ENCODE data around the gene SRC. TPM values are rescaled to one million over a fixed set of nuclear protein-coding genes. Genes with fewer than 3 reads are reported as not detected.
A peak's percentile ranks its signal among the peaks of the same experiment; 100 is the strongest.

The SRC gene
- 10 to 100 TPM; 18.8 to 39.5 (median 26.0) TPM for total RNA-seq

DNA sequence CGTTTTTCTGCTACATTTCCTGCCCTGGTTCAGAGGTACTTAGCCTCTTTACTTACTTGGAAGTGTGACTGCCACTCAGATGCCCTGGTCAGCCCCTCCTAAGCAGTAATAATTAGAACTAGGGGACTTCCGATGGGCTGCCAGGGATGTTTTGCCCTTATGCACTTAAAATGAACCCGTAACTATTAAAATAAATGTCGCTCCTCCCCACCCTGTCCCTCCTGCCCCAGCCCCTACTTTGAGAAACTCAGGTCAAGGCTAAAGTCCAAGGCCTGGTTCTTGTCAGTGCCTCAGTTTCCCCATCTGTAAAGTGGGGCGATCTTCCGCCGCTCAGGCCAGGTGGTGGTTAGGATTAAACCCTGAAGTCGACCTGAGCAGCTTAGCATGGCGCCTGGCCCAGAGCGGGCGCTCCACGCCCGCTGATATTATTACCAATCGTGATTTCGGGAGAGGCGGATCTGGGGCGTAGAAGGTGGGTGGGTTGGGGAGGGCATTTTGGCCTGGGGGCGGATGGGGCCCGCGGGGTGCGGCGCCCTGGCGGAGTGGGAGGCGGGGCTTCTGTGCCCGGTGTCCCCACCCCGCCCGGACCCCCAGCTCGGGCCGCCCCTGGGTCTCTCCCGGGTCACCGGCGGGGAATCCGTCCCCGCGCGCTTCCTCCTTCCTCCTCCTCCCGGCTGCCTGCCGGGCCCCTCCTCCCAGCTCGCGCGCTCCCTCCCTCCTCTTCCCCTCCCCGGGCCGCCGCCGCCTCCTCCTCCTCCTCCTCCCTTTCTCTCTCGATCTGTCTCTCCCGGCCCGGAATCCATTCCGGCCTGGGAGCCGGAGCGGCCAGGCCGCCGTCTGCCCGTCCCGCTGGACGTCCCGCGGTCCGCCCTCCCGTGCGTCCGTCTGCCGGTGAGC lies at the start of gene SRC:
SRC (plus strand) TSS at position 802 of the 897 bp plus-strand sequence. CDS start 38,014 bp downstream, outside the sequence.
- H3K4me3 ChIP-seq: peak within 1 kb of the TSS; percentile 83
- peak; percentile 90 to 91 for DNase-seq (ENCODE audit: low spot score in 2 of 2)
- 10% methylated on average over 25 of the region's 63 CpGs for WGBS
- no peaks in the 10 kb centered on the region for H3K36me3 ChIP-seq
- H3K9me3 ChIP-seq: no peaks in the 10 kb centered on the region
- no peaks in the 10 kb centered on the region for H3K27me3 ChIP-seq
- TF ChIP-seq, protein P1, sequence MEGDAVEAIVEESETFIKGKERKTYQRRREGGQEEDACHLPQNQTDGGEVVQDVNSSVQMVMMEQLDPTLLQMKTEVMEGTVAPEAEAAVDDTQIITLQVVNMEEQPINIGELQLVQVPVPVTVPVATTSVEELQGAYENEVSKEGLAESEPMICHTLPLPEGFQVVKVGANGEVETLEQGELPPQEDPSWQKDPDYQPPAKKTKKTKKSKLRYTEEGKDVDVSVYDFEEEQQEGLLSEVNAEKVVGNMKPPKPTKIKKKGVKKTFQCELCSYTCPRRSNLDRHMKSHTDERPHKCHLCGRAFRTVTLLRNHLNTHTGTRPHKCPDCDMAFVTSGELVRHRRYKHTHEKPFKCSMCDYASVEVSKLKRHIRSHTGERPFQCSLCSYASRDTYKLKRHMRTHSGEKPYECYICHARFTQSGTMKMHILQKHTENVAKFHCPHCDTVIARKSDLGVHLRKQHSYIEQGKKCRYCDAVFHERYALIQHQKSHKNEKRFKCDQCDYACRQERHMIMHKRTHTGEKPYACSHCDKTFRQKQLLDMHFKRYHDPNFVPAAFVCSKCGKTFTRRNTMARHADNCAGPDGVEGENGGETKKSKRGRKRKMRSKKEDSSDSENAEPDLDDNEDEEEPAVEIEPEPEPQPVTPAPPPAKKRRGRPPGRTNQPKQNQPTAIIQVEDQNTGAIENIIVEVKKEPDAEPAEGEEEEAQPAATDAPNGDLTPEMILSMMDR (IDR thresholded peaks at IDR 0.05): no peak
- TF ChIP-seq POLR2A (IDR thresholded peaks at IDR 0.05) (no peak), POLR2AphosphoS5 (IDR thresholded peaks at IDR 0.05) (no peak), EP300 (IDR thresholded peaks at IDR 0.05) (no peak)
- H3K4me1 ChIP-seq: peaks cover 44% of the 10 kb centered on the region
- H3K27ac ChIP-seq: peak within 1 kb of the TSS; percentile 90

DNA sequence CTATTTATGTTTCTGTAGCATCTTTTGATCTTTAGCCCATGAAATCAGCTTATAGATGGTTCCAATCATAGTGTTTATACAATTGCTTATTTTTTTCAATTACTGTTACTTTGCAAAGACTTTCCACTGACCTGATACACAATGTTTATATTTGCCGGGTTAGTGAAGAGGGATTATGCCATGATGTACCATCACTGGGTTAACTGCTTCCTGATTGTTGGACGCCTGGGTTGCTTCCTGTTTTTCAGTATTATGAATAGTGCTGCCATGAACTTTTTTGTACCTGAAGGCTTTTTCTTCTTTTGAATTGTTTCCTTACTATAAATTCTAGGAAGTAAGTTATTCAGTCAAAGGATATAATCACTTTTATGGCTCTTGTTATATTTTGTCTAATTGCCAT lies 49.6 kb upstream of the SRC start:
- peaks cover 42% of the 10 kb centered on the region for H3K4me1 ChIP-seq
- no peak for TF ChIP-seq POLR2AphosphoS5 (IDR thresholded peaks at IDR 0.05)
- TF ChIP-seq EP300 (IDR thresholded peaks at IDR 0.05): no peak
- TF ChIP-seq, protein P1 (IDR thresholded peaks at IDR 0.05): no peak
- TF ChIP-seq POLR2A (IDR thresholded peaks at IDR 0.05): no peak
- peak overlapping the region; percentile 75 for H3K27ac ChIP-seq
- H3K9me3 ChIP-seq: no peaks in the 10 kb centered on the region
- DNase-seq (ENCODE audit: low spot score in 2 of 2): no peak
- H3K36me3 ChIP-seq: peaks cover 17% of the 10 kb centered on the region
- H3K4me3 ChIP-seq: no peak overlapping the region
- no peaks in the 10 kb centered on the region for H3K27me3 ChIP-seq
- WGBS: 28% methylated on average over 2 of the region's 2 CpGs

DNA sequence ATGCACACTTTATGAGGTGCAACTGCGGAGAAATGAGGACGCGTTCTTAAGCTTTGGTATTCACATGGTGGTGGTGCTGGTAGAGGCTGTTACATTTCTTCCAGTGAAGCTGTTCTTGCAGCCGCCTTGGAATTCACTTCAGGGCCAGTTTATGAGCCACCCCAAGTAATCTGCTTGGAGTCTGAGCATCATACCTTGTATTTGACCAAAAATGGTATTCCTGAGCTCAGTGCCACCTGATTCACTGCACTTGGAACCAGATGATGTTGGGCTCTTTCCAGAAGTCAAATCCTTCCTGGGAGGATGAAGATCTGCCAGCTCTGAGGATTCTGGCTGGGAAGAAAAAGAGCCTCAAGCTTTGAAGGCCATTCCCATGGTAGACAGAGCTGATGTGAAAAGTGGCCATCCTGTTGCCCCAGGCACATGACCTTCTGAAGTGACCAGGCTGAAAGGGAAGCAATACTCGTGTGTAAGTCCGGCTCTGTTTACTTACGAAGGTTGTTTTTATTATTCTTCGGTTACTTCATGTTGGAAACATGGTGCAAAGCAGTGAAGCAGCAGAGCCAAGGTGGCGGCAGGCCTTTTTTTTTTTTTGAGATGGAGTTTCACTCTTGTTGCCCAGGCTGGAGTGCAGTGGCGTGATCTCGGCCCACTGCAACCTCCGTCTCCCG lies 48.7 kb upstream of the SRC start:
- Histone ChIP-seq H3K27ac (no peak overlapping the region), H3K9me3 (no peaks in the 10 kb centered on the region), H3K4me3 (no peak overlapping the region), H3K4me1 (peaks cover 42% of the 10 kb centered on the region), H3K27me3 (no peaks in the 10 kb centered on the region), H3K36me3 (peaks cover 25% of the 10 kb centered on the region)
- no peak for DNase-seq (ENCODE audit: low spot score in 2 of 2)
- no peak for TF ChIP-seq POLR2A (IDR thresholded peaks at IDR 0.05)
- TF ChIP-seq, protein P1 (IDR thresholded peaks at IDR 0.05): no peak
- no peak for TF ChIP-seq EP300 (IDR thresholded peaks at IDR 0.05)
- TF ChIP-seq POLR2AphosphoS5 (IDR thresholded peaks at IDR 0.05): no peak
- WGBS: 75% methylated on average over 13 of the region's 13 CpGs

DNA sequence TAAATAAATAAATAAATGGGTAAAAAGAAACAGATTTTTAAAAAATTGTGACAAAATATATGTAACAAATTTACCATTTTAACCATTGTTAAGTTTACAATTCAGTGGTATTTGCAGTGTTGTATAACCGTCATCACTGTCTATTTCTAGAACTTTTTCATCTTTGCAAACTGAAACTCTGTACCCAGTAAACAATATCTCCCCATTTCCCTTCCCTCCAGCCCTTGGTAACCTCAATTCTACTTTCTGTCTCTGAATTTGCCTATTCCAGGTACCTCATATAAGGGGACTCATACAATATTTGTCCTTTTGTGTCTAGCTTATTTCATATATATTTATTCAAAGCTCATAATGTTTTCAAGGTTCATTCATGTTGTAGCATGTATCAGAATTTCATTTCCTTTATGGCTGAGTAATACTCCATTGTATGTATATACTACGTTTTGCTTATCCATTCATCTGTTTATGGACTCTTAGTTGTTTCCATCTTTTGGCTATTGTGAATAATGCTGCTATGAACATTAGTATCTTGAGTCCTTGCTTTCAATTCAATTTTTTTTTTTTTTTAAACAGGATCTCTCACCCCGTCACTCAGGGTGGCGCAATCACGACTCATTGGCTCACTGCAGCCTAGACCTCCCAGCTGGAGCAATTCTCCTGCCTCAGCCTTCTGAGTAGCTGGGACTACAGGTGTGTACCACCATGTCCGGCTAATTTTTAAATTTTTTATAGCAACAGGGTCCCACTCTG lies 47.6 kb upstream of the SRC start:
- TF ChIP-seq POLR2A (IDR thresholded peaks at IDR 0.05) (no peak), EP300 (IDR thresholded peaks at IDR 0.05) (no peak), POLR2AphosphoS5 (IDR thresholded peaks at IDR 0.05) (no peak)
- TF ChIP-seq, protein P1 (IDR thresholded peaks at IDR 0.05): no peak
- Histone ChIP-seq H3K4me1 (peaks cover 42% of the 10 kb centered on the region), H3K36me3 (peaks cover 31% of the 10 kb centered on the region), H3K9me3 (no peaks in the 10 kb centered on the region), H3K27ac (no peak overlapping the region), H3K27me3 (no peaks in the 10 kb centered on the region), H3K4me3 (no peak overlapping the region)
- DNase-seq (ENCODE audit: low spot score in 2 of 2): no peak
- WGBS: 82% methylated on average over 6 of the region's 6 CpGs

All from suprapubic skin (tissue), 4 donors.